Activated T-helper 1 cell treated with anti-CD3 and anti-CD28 coated beads, Interleukin-2, amount 50 U/mL, for 16 hours (primary cell): ENCODE data around the gene ZNF823.
"Not testable (repeated sequence)": the region's sequence is repeated elsewhere in the genome, so short reads cannot be mapped to it uniquely, and the experiment has no call there.

Source experiments
- DNase-seq, 2 donors: peaks; one replicate each; pipeline ENCODE4 v3.0.0-alpha.2; 2020; ENCODE audit warnings: low read depth in 1 of 2, low spot score in 1 of 2

The ZNF823 gene

GRCh38 chr19:11738746-11739620 lies at the start of gene ZNF823:
Gene ZNF823, minus strand, starts transcription at chr19:11738946. Its CDS starts 127 bp downstream, at chr19:11738819.
- peak; percentile 88 to 91 for DNase-seq

GRCh38 chr19:11787536-11787935 lies 48.8 kb upstream of the ZNF823 start:
- DNase-seq, result no peak

- no peak for DNase-seq
Measured at GRCh38 chr19:11784356-11784755, 45.6 kb upstream of the ZNF823 start.

GRCh38 chr19:11783767-11784166 lies 45.0 kb upstream of the ZNF823 start:
- no peak for DNase-seq

- DNase-seq, result no peak
Measured at GRCh38 chr19:11781295-11782057, 42.7 kb upstream of the ZNF823 start.

GRCh38 chr19:11780431-11781020 lies 41.8 kb upstream of the ZNF823 start:
- no peak for DNase-seq

- not testable (repeated sequence) for DNase-seq
Measured at GRCh38 chr19:11776669-11777068, 37.9 kb upstream of the ZNF823 start.

GRCh38 chr19:11771520-11771919 lies 32.8 kb upstream of the ZNF823 start:
- not testable (repeated sequence) for DNase-seq

GRCh38 chr19:11769995-11770394 lies 31.2 kb upstream of the ZNF823 start:
- DNase-seq, result no peak

GRCh38 chr19:11767633-11768133 lies 28.9 kb upstream of the ZNF823 start:
- peak in 1 of 2 donors; percentile 3 for DNase-seq

- DNase-seq, result peak; percentile 80 to 88
Measured at GRCh38 chr19:11766597-11767591, 28.1 kb upstream of the ZNF823 start, which contains the start of gene ZNF441. Gene ZNF441, plus strand, starts transcription at chr19:11767000. Its CDS starts 194 bp downstream, at chr19:11767194.

GRCh38 chr19:11763611-11764010 lies 24.9 kb upstream of the ZNF823 start:
- DNase-seq, result no peak

GRCh38 chr19:11763117-11763516 lies 24.4 kb upstream of the ZNF823 start:
- no peak for DNase-seq

- DNase-seq, result no peak
Measured at GRCh38 chr19:11759805-11760204, 21.1 kb upstream of the ZNF823 start.

- DNase-seq, result no peak
Measured at GRCh38 chr19:11756965-11757364, 18.2 kb upstream of the ZNF823 start.

GRCh38 chr19:11754663-11755062 lies 15.9 kb upstream of the ZNF823 start:
- DNase-seq, result no peak

GRCh38 chr19:11752244-11752736 lies 13.5 kb upstream of the ZNF823 start:
- no peak for DNase-seq

- DNase-seq, result no peak
Measured at GRCh38 chr19:11749751-11750150, 11.0 kb upstream of the ZNF823 start.

- no peak for DNase-seq
Measured at GRCh38 chr19:11747277-11747676, 8.5 kb upstream of the ZNF823 start.

- DNase-seq, result no peak
Measured at GRCh38 chr19:11745869-11746268, 7.1 kb upstream of the ZNF823 start.
